ENCODE data around the gene TGM2.

The TGM2 gene

GRCh38 chr20:38084425-38084951, 80.6 kb downstream of the TGM2 start:
- DNase-seq, result no peak

- no peak for DNase-seq
Observed at GRCh38 chr20:38083338-38084048, 81.6 kb downstream of the TGM2 start.

GRCh38 chr20:38082894-38083293, 82.2 kb downstream of the TGM2 start:
- no peak for DNase-seq

GRCh38 chr20:38081575-38081974, 83.5 kb downstream of the TGM2 start:
- no peak for DNase-seq

- no peak for DNase-seq
Observed at GRCh38 chr20:38079353-38079752, 85.7 kb downstream of the TGM2 start.

GRCh38 chr20:38078084-38078483, 87.0 kb downstream of the TGM2 start:
- no peak for DNase-seq
